Vagina (tissue), 2 donors: Measurements from ENCODE around the gene BRMS1. TPM values are rescaled to one million over a fixed set of nuclear protein-coding genes. Genes with fewer than 3 reads are reported as not detected.

ENCODE experiments used
- DNase-seq, 2 donors: peaks; one replicate each; pipeline ENCODE4 v3.0.0-alpha.2; 2017; ENCODE audit errors: extremely low spot score in 2 of 2
- H3K27ac ChIP-seq: fragments of 200-600 bp; sonication (generic); one replicate; pipeline ENCODE4 v1.5.1; 2019
- H3K27me3 ChIP-seq: fragments of 200-600 bp; sonication (generic); one replicate; pipeline ENCODE4 v1.5.1; 2019
- H3K36me3 ChIP-seq, 2 donors: fragments of 200-600 bp; sonication (generic); one replicate each; pipeline ENCODE4 v1.5.1; 2017 to 2019
- H3K4me1 ChIP-seq: fragments of 200-600 bp; sonication (generic); one replicate; pipeline ENCODE4 v1.5.1; 2019
- H3K4me3 ChIP-seq, 2 donors: fragments of 200-600 bp; sonication (generic); 1 replicate in 1 of 2; 2 replicates in 1 of 2; pipeline ENCODE4 v1.5.1; 2016 to 2019
- H3K9me3 ChIP-seq: fragments of 200-600 bp; sonication (generic); one replicate; pipeline ENCODE4 v1.5.1; 2019
- POLR2A ChIP-seq, 2 donors: fragments of 450-650 bp; IDR thresholded peaks; one replicate each; pipeline ENCODE4 v1.6.1; 2017; ENCODE audit warnings: antibody characterized with exemption in 2 of 2, mild to moderate bottlenecking in 2 of 2, moderate library complexity in 2 of 2
- POLR2AphosphoS5 ChIP-seq, 2 donors: sonication (generic); formaldehyde crosslinking; IDR thresholded peaks; one replicate each; pipeline ENCODE4 v1.9.0; 2017; ENCODE audit warnings: antibody characterized with exemption in 2 of 2, mild to moderate bottlenecking in 2 of 2, low read depth in 1 of 2; ENCODE audit not compliant: insufficient read depth in 1 of 2
- intact Hi-C: fragments of 100-400 bp; cut with DNase I; formaldehyde crosslinking; loops from one replicate; pipeline ENCODE4 v1.15.1; 2023
- total RNA-seq: library from RNA; depleted of rRNA; stranded (reverse); fragments of >200 nt; gene quantifications from one replicate; pipeline ENCODE4 v1.2.3, GENCODE V29; 2016
- TF ChIP-seq, protein P1 (sequence below), 3 experiments: fragments of 450-650 bp in 2 of 3; fragments of 200-600 bp in 1 of 3; sonication (generic) in 1 of 3; IDR thresholded peaks; one replicate each; pipeline ENCODE4 v1.5.1; 2017 to 2019; ENCODE audit warnings: antibody characterized with exemption in 3 of 3, mild to moderate bottlenecking in 2 of 3, moderate library complexity in 2 of 3

BRMS1 gene
- total RNA-seq, 1 donor from 2014 or later = 37.1 TPM

GRCh38 chr11:66293777-66294625, 50.9 kb downstream of the BRMS1 start:
- Histone ChIP-seq H3K27ac (no peak overlapping the region), H3K36me3 (no peaks in the 10 kb centered on the region), H3K4me1 (peaks cover 18% of the 10 kb centered on the region), H3K9me3 (no peaks in the 10 kb centered on the region), H3K4me3 (no peak overlapping the region), H3K27me3 (peaks cover 5% of the 10 kb centered on the region)
- no peak for DNase-seq
- TF ChIP-seq POLR2A (IDR thresholded peaks at IDR 0.05) (no peak), POLR2AphosphoS5 (IDR thresholded peaks at IDR 0.05; ENCODE audit: insufficient read depth in 1 of 2, low read depth in 1 of 2) (no peak)
- TF ChIP-seq, protein P1, sequence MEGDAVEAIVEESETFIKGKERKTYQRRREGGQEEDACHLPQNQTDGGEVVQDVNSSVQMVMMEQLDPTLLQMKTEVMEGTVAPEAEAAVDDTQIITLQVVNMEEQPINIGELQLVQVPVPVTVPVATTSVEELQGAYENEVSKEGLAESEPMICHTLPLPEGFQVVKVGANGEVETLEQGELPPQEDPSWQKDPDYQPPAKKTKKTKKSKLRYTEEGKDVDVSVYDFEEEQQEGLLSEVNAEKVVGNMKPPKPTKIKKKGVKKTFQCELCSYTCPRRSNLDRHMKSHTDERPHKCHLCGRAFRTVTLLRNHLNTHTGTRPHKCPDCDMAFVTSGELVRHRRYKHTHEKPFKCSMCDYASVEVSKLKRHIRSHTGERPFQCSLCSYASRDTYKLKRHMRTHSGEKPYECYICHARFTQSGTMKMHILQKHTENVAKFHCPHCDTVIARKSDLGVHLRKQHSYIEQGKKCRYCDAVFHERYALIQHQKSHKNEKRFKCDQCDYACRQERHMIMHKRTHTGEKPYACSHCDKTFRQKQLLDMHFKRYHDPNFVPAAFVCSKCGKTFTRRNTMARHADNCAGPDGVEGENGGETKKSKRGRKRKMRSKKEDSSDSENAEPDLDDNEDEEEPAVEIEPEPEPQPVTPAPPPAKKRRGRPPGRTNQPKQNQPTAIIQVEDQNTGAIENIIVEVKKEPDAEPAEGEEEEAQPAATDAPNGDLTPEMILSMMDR (IDR thresholded peaks at IDR 0.05) = no peak
- intact Hi-C loops = no loop called here

GRCh38 chr11:66293352-66293751, 51.6 kb downstream of the BRMS1 start:
- no peak for TF ChIP-seq POLR2AphosphoS5 (IDR thresholded peaks at IDR 0.05; ENCODE audit: insufficient read depth in 1 of 2, low read depth in 1 of 2)
- TF ChIP-seq POLR2A (IDR thresholded peaks at IDR 0.05) = no peak
- TF ChIP-seq, protein P1 (IDR thresholded peaks at IDR 0.05) = no peak
- no peak overlapping the region for H3K27ac ChIP-seq
- no peaks in the 10 kb centered on the region for H3K9me3 ChIP-seq
- H3K36me3 ChIP-seq = no peaks in the 10 kb centered on the region
- peaks cover 5% of the 10 kb centered on the region for H3K27me3 ChIP-seq
- no peak overlapping the region for H3K4me3 ChIP-seq
- peaks cover 22% of the 10 kb centered on the region for H3K4me1 ChIP-seq
- intact Hi-C loops = no loop called here
- DNase-seq = no peak

GRCh38 chr11:66292543-66293332, 52.2 kb downstream of the BRMS1 start:
- no peaks in the 10 kb centered on the region for H3K9me3 ChIP-seq
- no peaks in the 10 kb centered on the region for H3K36me3 ChIP-seq
- no peak overlapping the region for H3K4me3 ChIP-seq
- intact Hi-C loops = no loop called here
- H3K27me3 ChIP-seq = peaks cover 5% of the 10 kb centered on the region
- H3K27ac ChIP-seq = no peak overlapping the region
- no peak for TF ChIP-seq POLR2A (IDR thresholded peaks at IDR 0.05)
- TF ChIP-seq, protein P1 (IDR thresholded peaks at IDR 0.05) = no peak
- no peak for TF ChIP-seq POLR2AphosphoS5 (IDR thresholded peaks at IDR 0.05; ENCODE audit: insufficient read depth in 1 of 2, low read depth in 1 of 2)
- no peak for DNase-seq
- H3K4me1 ChIP-seq = peaks cover 28% of the 10 kb centered on the region

DNA sequence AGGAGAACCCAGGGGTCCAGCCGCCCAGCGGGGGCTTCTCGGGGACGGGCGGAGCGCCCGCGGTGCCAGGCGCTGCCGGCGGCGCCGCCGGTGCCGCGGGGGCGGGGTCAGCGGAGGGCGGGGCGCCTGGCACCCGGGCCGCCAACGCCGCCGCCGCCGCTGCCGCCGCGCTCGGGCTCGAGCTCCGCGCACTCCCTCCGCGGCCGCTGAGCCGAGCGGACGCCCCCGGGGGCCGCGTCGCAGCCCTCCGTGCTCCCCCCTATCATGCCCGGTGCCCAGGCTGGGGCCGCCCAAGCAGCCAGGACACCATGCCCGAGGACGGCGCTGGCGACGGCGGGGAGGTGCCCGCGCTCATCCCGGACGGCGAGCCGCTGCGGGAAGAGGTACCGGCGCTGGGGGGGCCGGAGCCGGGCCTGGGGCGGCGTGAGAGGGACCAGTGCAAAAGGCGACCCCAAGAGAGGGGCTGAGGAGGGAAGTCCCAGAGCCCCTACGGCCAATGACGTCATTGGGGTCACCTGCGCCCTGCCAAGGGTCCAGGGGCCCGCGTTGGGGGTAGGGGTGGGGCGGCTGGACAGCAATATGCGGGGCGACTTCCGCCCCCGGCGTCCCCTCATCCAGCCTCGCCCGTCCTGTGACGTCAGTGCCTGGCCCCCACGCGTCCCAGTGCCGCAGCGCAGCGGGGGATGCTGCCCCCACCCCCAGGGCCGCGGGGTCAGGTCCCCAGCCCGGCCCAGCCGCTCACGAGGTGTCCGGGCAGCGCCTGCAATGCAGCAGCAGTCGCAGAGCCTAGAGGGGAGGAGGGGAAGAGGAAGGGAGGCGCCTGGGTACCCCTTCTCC, 53.0 kb downstream of the BRMS1 start, which contains the start of gene TMEM151A:
Gene TMEM151A (plus strand): TSS at position 189 of the 837 bp plus-strand sequence. CDS start 120 bp downstream, at position 309.
- H3K27ac ChIP-seq = no peak within 1 kb of the TSS
- H3K4me3 ChIP-seq = peak within 1 kb of the TSS; percentile 39 to 40
- TF ChIP-seq POLR2A (IDR thresholded peaks at IDR 0.05) (no peak), POLR2AphosphoS5 (IDR thresholded peaks at IDR 0.05; ENCODE audit: insufficient read depth in 1 of 2, low read depth in 1 of 2) (no peak)
- TF ChIP-seq, protein P1 (IDR thresholded peaks at IDR 0.05) = no peak
- DNase-seq = no peak
- peaks cover 5% of the 10 kb centered on the region for H3K27me3 ChIP-seq
- no peaks in the 10 kb centered on the region for H3K36me3 ChIP-seq
- intact Hi-C loops = no loop called here
- no peaks in the 10 kb centered on the region for H3K9me3 ChIP-seq
- peaks cover 36% of the 10 kb centered on the region for H3K4me1 ChIP-seq
